WTC11 (cell line): Measurements from ENCODE around the gene NELL1.

ENCODE experiments used
- ATF1 ChIP-seq: sonication (generic); formaldehyde crosslinking; IDR thresholded peaks from 2 replicates; pipeline ENCODE4 v1.8.1; 2023; ENCODE audit warnings: mild to moderate bottlenecking, moderate library complexity, missing genetic modification reagents
- ATF6 ChIP-seq: sonication (generic); formaldehyde crosslinking; IDR thresholded peaks from 2 replicates; pipeline ENCODE4 v1.8.1; 2023; ENCODE audit warnings: mild to moderate bottlenecking, missing genetic modification reagents
- CREB1 ChIP-seq: sonication (generic); formaldehyde crosslinking; IDR thresholded peaks from 2 replicates; pipeline ENCODE4 v1.8.0; 2023; ENCODE audit warnings: mild to moderate bottlenecking, missing genetic modification reagents
- CTCF ChIP-seq: fragments of 200-600 bp; IDR thresholded peaks from 2 replicates; pipeline ENCODE4 v1.8.0; 2022; ENCODE audit warnings: antibody characterized with exemption
- GABPB1 ChIP-seq: sonication (generic); formaldehyde crosslinking; IDR thresholded peaks from 2 replicates; pipeline ENCODE4 v1.8.1; 2023; ENCODE audit warnings: mild to moderate bottlenecking, missing genetic modification reagents
- PRDM15 ChIP-seq: sonication (generic); formaldehyde crosslinking; IDR thresholded peaks from 2 replicates; pipeline ENCODE4 v1.8.0; 2022; ENCODE audit warnings: missing genetic modification reagents

- no peak for TF ChIP-seq ATF6 (CRISPR knock-in tag)
- no peak for TF ChIP-seq PRDM15 (CRISPR knock-in tag)
- no peak for TF ChIP-seq GABPB1 (CRISPR knock-in tag)
- TF ChIP-seq CTCF: no peak
- TF ChIP-seq CREB1: no peak
- no peak for TF ChIP-seq ATF1
Observed at GRCh38 chr11:20719821-20720220, 50.4 kb downstream of the NELL1 start.
